Limb (tissue), 2 donors: ENCODE results near the gene ATP12A.
A peak's percentile ranks its signal among the peaks of the same experiment; 100 is the strongest.

ENCODE experiments used
- DNase-seq, 2 donors: peaks; one replicate each; pipeline ENCODE4 v3.0.0-alpha.2; 2016; ENCODE audit errors: extremely low spot score in 2 of 2

The ATP12A gene

DNA sequence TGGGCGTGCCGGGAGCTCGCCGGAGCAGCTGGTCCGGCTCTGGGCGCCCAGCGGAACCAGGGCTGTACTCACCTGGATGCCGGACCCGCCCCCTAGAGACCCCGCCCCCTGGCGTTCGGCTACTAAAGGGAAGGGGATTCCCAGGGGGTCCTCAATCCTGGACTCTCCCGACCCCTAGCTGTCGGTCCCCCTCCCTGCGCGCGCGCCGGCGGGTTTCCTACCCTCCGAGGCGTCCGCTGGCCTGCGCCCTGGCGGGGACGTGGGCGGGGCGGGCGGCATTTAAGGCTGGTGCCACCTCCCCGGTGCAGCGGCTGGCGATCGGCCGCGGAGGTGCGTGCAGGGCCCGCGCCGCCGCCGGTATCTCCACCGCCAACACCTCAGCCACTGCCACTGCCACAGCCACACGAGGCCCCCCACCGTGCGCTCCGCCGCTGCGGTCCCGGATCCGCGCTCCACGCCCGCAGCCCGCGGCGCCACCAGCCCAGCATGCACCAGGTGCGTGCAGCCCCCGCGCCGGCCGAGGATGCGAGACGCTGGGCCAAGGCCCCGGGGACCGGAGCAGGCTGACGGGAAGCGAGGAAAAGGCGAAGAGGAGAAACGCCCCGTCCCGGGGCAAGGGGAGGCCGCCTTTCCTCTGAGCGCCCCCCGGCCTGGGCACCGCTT is at the start of gene ATP12A:
TSS of gene ATP12A (plus strand) at position 151 of the 663 bp plus-strand sequence. CDS start at position 487, 336 bp downstream.
- peak in 1 of 2 donors; percentile 60 for DNase-seq

DNA sequence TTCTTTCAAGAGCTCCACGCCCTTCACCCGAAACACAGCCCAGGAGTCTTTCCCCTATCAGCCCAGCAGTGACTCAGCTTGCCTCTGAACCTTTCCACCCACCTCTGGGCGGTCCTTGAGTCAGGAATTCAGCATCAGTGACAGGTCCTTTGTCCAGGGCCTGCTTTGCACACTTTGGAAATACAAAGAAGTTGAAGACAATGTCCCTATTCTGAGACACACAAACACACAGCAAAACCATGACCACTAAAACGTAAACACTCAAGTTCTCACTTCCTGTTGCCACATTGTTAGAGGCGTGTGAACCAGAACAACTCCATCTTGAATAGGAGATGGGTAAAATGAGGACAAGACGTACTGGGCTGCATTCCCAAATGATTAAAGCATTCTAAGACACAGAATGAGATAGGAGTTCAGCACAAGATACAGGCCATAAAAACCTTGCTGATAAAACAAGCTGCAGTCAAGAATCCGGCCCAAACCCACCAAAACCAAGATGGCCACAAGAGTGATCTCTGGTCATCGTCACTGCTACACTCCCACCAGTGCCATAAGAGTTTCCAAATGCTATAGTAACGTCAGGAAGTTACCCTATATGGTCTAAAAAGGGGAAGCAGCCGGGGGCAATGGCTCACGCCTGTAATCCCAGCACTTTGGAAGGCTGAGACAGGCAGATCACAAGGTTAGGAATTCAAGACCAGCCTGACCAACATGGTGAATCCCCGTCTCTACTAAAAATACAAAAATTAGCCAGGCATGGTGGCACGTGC is 49.2 kb upstream of the ATP12A start:
- no peak for DNase-seq

DNA sequence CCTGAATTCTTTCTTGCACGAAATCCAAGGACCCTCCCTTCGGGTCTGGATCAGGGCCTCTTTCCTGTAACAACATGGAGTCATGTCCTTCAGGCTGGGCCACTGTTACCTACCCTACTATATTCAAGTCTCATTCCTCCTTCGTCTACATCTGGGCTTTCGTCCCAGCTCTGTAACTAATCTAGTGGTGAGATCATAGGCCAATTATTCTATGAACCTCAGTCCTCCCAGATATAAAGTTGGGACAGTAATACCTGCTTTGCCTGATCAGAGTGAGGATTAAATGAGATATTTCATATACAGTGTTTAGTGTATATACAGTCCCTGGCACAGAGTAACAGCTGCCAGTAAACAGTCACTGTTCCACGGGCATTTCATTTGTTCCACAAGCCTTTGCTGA is 48.3 kb upstream of the ATP12A start:
- DNase-seq: no peak

DNA sequence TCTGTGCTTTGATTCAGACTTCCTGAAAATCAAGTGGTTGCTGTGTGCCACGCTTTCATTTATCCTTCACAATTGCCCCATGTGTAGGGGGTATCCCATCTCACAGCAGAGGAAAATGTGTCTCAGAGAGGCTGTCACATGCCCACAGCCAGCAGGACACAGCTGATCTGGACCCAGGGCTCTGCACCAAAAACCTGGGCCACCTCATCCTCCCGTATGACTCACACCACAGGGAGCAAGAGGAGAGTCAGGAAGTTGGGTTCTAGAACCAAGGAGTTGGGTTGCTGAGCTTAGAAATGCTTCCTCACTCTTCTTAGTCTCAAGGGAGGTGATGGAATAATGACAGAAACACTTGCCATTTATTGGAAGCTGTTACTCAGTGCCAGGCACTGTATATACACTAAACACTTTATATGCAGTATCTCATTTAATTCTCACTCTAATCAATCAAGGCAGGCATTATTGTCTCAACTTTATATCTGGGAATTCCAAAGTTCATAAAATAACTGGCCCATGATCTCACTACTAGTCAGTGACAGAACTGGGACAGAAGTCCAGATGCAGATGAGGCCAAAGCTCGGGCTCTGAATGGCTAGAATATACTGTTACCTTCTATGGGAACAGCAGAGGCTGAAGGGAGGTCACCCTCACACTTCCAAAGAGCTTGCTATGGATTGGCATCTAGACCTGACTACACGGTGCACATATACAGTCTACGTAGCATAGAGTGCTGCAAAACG is 47.7 kb upstream of the ATP12A start:
- DNase-seq: no peak

DNA sequence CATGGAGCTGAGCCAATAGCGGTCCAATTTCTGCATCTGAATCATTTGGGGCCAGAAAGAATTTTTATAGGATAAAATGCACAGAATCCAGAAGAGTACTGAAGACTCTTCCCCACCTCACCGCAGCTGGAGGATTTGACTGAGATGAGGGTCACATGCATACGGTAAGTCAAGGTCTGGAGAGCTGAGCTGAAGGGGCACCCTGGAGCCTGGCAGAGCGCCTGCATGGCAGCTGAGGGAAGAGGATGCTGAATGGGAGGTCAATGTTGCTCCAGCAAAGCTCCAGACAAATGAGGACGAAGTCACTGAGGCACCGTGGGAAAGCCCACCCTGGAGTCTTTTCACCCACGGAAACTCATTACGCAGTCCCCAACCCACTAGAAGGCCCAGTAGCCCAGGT is 43.4 kb upstream of the ATP12A start:
- DNase-seq: no peak

DNA sequence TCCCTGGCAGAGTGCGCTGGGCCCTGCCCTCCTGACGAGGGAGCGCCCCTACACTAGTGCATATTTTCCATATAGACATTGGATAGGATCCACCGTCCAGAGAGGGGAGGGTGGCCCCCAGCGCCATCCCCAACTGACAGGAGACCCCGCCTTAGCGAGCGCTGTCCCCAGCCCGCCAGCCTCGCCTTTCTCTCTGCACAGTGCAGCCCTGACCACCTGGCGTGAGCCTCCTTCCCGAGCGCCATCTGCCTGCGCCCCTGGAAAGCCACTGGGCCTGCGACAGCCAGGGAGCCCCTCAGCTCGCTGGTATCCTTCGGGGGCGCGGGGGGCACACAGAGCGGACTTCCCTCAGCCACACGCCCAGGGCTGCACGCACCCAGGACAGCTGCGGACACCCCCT is 42.1 kb upstream of the ATP12A start:
- DNase-seq: no peak

DNA sequence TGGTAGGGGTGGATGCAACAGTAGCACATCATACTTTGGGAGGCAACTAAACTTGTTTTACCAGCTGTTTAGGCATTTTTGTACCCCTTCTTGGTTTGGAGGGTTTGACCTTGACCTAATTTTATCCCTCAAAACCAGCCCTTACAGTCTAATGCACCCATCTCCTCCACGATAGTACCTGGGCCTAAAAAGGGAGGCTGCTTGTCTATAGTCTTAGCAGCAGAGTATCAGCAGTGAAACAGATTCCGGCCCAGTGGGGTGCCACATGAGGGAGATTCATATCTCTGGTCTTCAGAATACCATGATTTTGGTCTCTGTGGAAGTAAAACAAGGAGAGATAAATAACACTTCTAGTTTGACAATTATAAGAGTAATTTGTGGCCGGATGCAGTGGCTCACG is 39.5 kb upstream of the ATP12A start:
- no peak for DNase-seq

DNA sequence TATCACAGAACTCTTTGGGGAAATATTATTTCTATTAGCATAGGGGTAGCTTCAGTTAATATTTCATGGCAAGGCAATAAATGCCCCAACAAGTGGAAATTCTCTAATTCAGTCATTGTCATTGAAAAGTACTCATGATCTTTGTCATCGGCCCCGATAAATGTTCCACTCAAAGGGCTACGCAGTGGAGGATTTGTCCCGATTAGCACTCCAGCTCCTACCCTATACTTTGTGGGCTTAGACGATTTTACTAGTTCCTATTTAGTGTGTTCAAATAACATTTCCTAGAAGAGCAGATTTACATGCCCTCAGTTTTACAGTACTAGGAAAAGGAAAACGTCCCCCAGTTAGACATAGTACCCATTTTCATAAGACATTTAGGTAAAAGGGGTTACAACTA is 38.0 kb upstream of the ATP12A start:
- no peak for DNase-seq

DNA sequence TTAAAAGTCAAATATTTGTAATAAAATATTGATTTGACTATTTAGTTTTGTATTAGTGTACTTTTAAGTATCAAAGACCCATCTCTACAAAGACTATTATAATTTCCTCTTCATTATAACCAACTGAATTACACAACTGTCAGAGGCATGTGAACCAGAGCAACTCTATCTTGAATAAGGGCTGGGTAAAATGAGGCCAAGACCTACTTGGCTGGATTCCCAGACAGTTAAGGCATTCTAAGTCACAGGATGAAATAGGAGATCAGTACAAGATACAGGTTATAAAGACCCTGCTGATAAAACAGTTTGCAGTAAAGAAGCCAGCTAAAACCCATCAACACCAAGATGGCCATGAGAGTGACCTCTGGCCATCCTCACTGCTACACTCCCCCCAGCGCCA is 36.2 kb upstream of the ATP12A start:
- DNase-seq: no peak

DNA sequence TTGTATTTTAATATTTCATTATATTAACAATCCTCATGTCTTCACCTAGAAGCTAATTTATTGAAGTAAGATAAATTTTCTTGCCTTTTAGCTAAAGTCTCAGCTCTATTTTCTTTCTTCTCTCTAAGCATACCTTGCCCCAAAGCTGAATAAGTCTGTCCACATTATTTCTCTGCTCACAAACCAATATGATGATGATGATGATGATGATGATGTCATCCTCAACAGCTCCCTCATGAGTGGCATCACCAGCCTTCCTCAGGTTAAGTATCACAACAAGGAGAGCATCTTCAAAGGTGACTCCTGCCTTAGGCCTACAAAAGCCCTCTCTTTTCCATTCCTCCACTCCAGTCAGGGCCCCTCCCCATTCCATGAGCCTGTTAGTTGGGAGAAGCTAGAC is 31.9 kb upstream of the ATP12A start:
- DNase-seq: no peak

DNA sequence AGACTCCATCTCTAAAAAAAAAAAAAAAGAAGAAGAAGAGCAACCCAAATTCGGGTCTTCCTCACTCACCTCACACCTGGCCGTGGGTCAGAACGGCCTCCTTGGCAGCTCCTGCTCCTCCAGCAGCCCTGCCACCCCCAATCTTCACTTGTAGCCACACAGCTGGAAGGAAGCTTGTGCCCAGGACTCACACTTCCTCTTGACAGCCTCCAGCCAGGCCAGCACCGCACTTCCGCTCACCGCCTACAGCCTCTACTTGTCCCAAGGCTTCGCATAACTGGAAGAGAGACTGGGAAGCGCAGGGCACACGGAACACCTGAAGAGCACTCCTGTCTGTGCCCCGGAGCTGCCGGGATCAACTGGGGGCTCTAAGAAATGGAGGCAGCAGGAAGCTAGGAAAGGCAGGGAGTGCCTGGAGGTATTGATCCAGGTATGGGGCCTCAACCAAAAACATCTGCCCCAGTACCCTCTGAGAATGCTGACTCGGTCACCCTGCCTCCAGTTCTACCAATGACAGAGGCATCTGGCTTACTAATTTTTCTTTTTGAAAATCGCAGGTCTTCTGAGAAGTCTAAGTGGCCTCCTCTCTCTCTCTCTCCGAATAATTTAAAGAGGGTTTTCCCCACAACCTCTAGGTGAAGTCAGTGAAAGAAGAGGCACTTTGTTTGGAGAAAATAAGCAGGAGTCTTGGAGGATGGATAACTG is 31.1 kb upstream of the ATP12A start:
- no peak for DNase-seq

DNA sequence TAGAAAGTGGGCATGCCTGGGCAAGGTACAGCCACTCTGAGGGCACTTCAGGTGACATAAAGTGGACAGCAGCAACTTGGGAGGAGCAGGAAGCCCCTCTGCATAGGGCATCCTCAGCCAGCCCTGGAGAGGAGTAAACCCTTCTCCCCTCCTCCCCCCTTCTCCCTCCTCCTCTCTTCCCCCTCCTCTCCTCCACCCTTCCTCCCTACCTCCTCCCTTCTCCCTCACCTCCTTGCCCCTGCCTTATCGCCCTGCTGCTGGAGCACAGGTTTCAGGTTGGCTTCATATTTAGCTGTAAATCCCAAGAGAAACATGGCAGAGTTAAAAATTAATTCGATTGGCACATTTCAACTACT is 30.5 kb upstream of the ATP12A start:
- no peak for DNase-seq

DNA sequence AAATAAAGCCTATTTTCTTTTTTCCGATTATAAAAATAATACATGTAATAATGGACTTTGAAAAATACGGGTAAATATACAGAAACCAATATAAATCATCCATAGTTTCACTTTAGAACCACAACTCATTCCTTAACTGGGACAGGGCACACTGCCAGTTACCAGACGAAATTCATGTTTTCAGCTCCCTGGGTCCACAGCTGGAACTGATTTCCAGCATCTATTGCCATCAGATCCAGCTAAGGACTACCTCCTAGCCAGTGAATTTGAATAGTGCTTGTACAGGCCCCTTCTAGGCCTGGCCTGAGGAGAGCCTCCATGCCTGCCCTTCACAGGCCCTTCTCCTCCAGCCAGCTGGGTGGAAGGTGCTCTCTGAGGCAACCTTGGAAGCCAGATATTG is 30.0 kb upstream of the ATP12A start:
- DNase-seq: peak; percentile 59 to 67

DNA sequence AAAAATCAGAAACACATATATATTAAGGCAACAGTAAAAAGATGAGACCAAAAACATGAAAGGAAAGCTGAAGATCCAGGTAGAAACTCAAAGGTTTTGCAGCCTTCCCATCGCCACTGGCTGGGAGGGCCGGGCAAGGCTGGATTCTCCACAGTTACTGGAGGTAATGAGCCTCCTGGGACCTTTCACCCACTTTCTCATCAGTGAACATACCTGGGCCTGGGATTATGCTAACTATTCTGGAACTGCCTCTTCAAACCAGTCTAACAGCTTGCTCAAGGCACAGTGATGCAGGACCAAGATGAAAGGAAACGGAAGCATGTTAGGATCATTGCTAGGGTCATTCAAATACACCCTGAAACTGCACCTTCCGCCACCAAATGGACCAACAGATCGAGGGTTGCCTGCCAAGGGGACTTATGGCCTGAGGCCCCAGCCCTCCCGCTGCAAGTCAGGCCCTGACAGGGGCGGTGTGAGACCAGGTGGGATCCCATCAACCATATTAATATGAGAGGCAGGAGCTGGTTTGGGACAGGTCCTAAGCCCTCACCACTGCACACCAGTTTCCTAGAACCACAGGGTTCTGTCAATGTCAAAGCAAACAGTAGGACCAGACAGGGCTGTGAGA is 28.4 kb upstream of the ATP12A start:
- no peak for DNase-seq

DNA sequence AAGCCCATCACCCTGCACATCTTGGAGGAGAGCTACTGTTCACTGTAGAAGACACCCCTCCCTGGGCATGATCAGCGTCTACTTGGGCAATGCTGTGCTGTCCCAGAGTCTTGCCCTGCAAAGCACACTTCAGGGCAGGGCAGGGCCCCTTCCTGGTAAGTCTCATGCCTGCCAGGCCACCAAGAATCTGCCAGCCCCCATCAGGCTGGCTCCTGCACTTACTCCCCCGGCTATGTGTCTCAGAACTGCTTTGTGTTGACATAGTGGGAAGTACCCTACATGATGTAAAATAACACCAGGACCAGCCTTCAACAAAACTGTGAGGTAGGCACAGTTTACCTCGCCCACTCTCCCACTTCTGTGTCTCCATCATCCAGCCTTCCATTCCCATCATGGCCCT is 27.8 kb upstream of the ATP12A start:
- no peak for DNase-seq

DNA sequence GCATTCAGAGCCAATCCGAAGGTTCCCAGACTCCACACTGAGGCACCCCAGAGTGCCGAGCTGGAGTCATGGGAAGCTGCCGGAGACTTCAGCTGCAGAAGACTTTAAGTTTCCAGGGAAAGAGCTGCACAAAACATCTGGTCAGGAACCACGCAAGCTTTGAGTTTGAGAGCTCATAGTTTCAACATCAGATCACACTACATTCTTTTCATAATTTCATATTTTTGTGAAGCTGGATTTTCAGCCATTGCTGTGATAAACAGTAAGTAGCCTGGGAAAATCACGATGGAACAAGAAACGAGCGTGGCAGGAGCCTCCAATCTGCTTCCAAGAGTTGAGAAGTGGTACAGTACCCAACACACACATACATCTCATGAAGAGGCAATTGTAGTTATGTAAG is 25.5 kb upstream of the ATP12A start:
- DNase-seq: no peak

DNA sequence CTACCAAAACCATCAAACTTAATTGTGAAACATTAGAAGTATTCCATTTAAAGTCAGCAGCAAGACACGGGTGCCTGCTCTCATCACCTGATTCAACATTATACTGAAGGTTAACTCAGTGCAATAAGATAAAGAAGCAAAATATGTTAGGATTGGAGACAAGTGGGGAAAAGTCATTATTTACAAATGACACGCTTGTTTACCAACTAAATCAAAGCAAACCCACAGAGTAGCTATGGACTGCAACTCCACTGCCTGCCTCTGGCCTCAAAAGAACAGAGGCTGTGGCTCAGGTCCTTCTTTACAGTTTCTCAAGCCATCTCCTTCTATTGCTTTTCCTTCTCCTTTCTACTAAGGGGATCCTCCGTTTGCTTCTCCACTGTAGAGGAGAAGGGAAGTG is 21.0 kb upstream of the ATP12A start:
- no peak for DNase-seq

DNA sequence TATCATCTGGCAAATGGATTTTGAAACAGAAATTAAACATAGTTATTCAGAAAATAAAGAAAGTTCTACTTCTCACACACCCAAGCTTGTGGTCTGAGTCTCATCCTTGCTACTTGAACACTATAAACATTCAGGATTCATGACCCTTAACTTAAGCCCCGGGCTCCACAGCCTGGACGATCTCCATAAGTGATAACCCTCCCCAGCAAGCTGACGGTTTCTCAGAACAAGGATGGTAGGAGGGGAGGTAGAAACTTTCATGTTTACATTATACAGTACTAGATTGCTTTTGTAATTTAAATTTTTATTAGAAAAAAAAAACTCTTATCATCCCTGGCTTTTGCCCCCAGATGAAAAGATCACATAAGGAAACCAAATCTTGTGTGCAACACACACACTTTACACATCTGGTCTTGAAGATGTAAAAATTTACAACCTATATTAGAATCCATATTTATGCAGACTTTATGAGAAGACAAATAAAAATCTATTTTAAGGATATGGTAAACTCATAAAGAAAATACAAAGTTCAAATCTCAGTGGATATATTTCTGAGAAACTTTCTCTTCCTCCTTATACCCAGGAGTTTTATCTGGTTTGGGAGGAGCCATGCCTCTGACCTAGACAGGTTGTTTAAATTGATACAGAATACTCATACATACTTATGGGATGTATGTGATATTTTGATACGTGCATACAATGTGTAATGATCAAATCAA is 20.0 kb upstream of the ATP12A start:
- DNase-seq: no peak

DNA sequence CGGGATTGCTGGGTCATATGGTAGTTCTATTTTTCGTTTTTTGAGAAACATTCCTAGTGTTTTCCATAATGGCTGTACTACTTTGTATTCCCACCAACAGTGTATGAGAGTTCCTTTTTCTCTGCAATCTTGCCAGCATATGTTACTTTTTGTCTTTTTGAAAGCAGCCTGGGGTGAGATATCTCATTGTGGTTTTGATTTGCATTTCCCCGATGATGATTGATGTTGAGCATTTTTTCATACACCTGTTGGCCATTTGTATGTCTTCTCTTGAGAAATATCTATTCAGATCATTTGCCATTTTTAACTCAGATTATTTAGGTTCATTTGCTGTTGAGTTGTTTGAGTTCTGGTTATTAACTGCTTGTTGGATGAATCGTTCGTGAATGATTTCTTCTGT is 18.5 kb upstream of the ATP12A start:
- DNase-seq: no peak

DNA sequence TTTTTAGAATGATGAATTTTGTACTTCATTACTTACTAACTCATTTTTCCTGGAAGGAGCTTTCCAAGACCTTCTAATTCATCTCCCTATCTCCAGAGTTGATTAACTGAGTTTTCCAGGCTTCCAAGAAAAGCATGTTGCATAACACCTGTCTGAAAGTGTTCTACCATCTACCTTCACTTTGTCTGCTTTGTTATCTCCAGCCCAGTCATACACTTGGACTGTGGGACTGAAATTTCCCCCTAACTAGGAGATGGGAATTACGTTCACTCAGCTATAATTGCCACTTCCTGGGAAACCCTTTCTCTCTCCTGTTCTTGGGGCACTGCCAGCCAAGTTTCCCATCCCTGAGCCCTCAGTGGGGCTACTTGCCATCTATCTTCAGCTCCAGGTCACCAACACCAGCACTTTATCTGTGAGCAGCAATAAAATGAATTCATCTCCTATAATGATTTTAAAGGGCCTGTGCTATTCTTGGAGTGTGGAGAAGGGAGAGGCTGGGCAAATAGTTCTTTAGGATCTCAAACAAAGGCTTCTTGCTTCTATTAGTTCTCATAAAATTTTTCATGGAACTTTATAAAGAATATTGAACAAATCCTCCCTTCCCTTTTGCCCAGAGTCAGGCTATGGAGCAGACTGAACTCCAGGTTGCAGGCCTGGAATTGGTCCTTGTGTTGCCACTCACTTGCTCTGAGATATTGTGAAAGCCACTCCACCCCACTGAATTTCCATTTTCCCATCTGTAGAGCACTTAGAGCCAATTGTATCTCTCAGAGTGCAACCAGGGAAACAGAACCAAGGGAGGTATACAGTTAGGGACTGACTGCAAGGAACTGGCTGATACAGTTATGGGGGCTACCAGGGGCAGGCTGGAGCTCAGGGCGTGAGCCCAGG is 17.8 kb upstream of the ATP12A start:
- no peak for DNase-seq
